HepG2 (cell line): Measurements from ENCODE around the gene PDE4C. TPM values are rescaled to one million over a fixed set of nuclear protein-coding genes. Genes with fewer than 3 reads are reported as not detected.

Experiments used
- DNMT1 ChIP-seq: sonication (generic); formaldehyde crosslinking; IDR thresholded peaks from 2 replicates; pipeline ENCODE4 v1.5.1; 2020; ENCODE audit warnings: mild to moderate bottlenecking, missing genetic modification reagents
- FLYWCH1 ChIP-seq: sonication (generic); formaldehyde crosslinking; IDR thresholded peaks from 2 replicates; pipeline ENCODE4 v1.8.1; 2023; ENCODE audit warnings: mild to moderate bottlenecking, missing genetic modification reagents
- TAF15 ChIP-seq: fragments of 200-400 bp; formaldehyde crosslinking; IDR thresholded peaks from one replicate; pipeline ENCODE4 v1.6.1; 2018; ENCODE audit warnings: mild to moderate bottlenecking, low read depth, low read length; ENCODE audit not compliant: poor library complexity, severe bottlenecking
- YEATS2 ChIP-seq: sonication (generic); formaldehyde crosslinking; IDR thresholded peaks from 2 replicates; pipeline ENCODE4 v1.4.0; 2020; ENCODE audit warnings: missing genetic modification reagents, borderline replicate concordance
- ZIK1 ChIP-seq: sonication (generic); formaldehyde crosslinking; IDR thresholded peaks from 2 replicates; pipeline ENCODE4 v1.5.0; 2020; ENCODE audit warnings: mild to moderate bottlenecking, low read depth, missing genetic modification reagents, borderline replicate concordance
- ZNF205 ChIP-seq: IDR thresholded peaks from 2 replicates; pipeline ENCODE4 v1.6.1; 2018; ENCODE audit warnings: missing biosample characterization, missing genetic modification reagents
- ZNF530 ChIP-seq: sonication (generic); formaldehyde crosslinking; IDR thresholded peaks from 2 replicates; pipeline ENCODE4 v1.5.0; 2020; ENCODE audit warnings: low read depth, mild to moderate bottlenecking, missing genetic modification reagents
- ZNF652 ChIP-seq: IDR thresholded peaks from 2 replicates; pipeline ENCODE4 v1.6.1; 2016; ENCODE audit warnings: low read depth, borderline replicate concordance
- ZSCAN31 ChIP-seq: sonication (generic); formaldehyde crosslinking; IDR thresholded peaks from 2 replicates; pipeline ENCODE4 v1.5.0; 2020; ENCODE audit warnings: low read depth, mild to moderate bottlenecking, missing genetic modification reagents
- polyA plus RNA-seq, 8 experiments: library from polyadenylated mRNA; depleted of rRNA in 3 of 8; stranded (reverse) in 7 of 8; unstranded in 1 of 8; fragments of >200 nt; fragmentation: Illumina TruSeq in 4 of 8; extraction: Trizol in 4 of 8; gene quantifications; 2 replicates each; pipeline versions ENCODE4 v1.2.1 to v1.2.3, GENCODE V29; 2011 to 2016; ENCODE audit warnings: low read depth in 4 of 8, missing spikeins in 1 of 8, mixed read lengths in 1 of 8; ENCODE audit not compliant: insufficient read depth in 1 of 8
- total RNA-seq, 5 experiments: library from RNA; depleted of rRNA; stranded (reverse); fragments of >200 nt; fragmentation: Illumina TruSeq; extraction: Trizol; gene quantifications; 2 replicates each; pipeline ENCODE4 v1.2.3, GENCODE V29; 2016; ENCODE audit warnings: low read depth in 1 of 5
- TF ChIP-seq, protein P1 (sequence below): sonication (generic); formaldehyde crosslinking; IDR thresholded peaks from 2 replicates; pipeline ENCODE4 v1.9.0; 2021; ENCODE audit warnings: mild to moderate bottlenecking, missing genetic modification reagents
- TF ChIP-seq, protein P2 (sequence below): sonication (generic); formaldehyde crosslinking; IDR thresholded peaks from 2 replicates; pipeline ENCODE4 v1.4.0; 2020; ENCODE audit warnings: mild to moderate bottlenecking, missing genetic modification reagents
- TF ChIP-seq, protein P3 (sequence below): sonication (generic); formaldehyde crosslinking; IDR thresholded peaks from 2 replicates; pipeline ENCODE4 v1.5.0; 2020; ENCODE audit warnings: mild to moderate bottlenecking, low read depth, missing genetic modification reagents, borderline replicate concordance
- TF ChIP-seq, protein P4 (sequence below): sonication (generic); formaldehyde crosslinking; IDR thresholded peaks from 2 replicates; pipeline ENCODE4 v1.5.0; 2020; ENCODE audit warnings: mild to moderate bottlenecking, missing genetic modification reagents, borderline replicate concordance
- TF ChIP-seq, protein P5 (sequence below): sonication (generic); formaldehyde crosslinking; IDR thresholded peaks from 2 replicates; pipeline ENCODE4 v1.5.1; 2020; ENCODE audit warnings: mild to moderate bottlenecking, missing genetic modification reagents

PDE4C gene
- total and polyA plus RNA-seq, 2 of the 13 experiments (the other 11 are each of a cell fraction or from before 2014, with no cell fraction given) = 1.4 to 14.0 TPM

DNA sequence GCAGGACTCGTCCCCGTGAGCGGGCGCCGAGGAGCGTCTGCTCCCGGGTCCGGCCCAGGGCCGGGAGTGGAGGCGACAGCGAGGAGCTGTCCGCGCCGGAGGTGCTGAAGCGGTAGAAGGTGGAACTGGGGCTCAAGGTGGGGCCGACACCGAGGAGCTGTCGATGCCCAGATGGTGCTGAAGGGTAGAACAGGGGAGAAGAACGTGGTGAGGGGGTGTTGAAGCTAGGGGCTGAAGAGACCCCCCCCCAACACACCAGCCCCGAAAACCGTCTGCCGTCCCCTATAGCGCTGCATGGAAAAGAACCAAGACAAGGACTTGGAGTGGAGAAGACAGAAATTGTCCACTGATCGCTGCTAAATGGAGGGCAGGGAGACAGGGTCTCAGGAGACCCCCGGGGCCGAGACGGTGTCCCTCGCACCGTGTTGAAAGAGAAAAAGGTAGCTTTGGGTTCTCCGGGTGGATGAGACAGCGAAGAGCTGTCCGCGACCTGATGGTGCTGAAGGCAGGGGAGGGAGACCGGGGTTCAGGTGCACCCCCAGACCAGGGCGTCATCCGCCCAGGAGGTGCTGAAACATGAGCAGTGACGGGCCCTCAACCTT, 7.1 kb upstream of the PDE4C start (continued):
- TF ChIP-seq, protein P1, sequence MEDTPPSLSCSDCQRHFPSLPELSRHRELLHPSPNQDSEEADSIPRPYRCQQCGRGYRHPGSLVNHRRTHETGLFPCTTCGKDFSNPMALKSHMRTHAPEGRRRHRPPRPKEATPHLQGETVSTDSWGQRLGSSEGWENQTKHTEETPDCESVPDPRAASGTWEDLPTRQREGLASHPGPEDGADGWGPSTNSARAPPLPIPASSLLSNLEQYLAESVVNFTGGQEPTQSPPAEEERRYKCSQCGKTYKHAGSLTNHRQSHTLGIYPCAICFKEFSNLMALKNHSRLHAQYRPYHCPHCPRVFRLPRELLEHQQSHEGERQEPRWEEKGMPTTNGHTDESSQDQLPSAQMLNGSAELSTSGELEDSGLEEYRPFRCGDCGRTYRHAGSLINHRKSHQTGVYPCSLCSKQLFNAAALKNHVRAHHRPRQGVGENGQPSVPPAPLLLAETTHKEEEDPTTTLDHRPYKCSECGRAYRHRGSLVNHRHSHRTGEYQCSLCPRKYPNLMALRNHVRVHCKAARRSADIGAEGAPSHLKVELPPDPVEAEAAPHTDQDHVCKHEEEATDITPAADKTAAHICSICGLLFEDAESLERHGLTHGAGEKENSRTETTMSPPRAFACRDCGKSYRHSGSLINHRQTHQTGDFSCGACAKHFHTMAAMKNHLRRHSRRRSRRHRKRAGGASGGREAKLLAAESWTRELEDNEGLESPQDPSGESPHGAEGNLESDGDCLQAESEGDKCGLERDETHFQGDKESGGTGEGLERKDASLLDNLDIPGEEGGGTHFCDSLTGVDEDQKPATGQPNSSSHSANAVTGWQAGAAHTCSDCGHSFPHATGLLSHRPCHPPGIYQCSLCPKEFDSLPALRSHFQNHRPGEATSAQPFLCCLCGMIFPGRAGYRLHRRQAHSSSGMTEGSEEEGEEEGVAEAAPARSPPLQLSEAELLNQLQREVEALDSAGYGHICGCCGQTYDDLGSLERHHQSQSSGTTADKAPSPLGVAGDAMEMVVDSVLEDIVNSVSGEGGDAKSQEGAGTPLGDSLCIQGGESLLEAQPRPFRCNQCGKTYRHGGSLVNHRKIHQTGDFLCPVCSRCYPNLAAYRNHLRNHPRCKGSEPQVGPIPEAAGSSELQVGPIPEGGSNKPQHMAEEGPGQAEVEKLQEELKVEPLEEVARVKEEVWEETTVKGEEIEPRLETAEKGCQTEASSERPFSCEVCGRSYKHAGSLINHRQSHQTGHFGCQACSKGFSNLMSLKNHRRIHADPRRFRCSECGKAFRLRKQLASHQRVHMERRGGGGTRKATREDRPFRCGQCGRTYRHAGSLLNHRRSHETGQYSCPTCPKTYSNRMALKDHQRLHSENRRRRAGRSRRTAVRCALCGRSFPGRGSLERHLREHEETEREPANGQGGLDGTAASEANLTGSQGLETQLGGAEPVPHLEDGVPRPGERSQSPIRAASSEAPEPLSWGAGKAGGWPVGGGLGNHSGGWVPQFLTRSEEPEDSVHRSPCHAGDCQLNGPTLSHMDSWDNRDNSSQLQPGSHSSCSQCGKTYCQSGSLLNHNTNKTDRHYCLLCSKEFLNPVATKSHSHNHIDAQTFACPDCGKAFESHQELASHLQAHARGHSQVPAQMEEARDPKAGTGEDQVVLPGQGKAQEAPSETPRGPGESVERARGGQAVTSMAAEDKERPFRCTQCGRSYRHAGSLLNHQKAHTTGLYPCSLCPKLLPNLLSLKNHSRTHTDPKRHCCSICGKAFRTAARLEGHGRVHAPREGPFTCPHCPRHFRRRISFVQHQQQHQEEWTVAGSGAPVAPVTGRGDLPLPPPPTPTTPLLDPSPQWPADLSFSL (CRISPR knock-in tag) = 0 out of 2 replicates have a peak, but pooled peaks have one; percentile 42
- TF ChIP-seq, protein P2, sequence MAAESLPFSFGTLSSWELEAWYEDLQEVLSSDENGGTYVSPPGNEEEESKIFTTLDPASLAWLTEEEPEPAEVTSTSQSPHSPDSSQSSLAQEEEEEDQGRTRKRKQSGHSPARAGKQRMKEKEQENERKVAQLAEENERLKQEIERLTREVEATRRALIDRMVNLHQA (CRISPR knock-in tag) = no peak
- TF ChIP-seq, protein P3, sequence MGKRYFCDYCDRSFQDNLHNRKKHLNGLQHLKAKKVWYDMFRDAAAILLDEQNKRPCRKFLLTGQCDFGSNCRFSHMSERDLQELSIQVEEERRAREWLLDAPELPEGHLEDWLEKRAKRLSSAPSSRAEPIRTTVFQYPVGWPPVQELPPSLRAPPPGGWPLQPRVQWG (CRISPR knock-in tag) = no peak
- TF ChIP-seq ZNF205 (CRISPR knock-in tag) (peak; percentile 84; the same call in 1 of the 2 replicates), TAF15 (no peak), YEATS2 (CRISPR knock-in tag) (peak; percentile 67; the same call in 1 of the 2 replicates), ZIK1 (0 out of 2 replicates have a peak, but pooled peaks have one; percentile 92), ZNF652 (no peak), DNMT1 (CRISPR knock-in tag) (no peak), FLYWCH1 (CRISPR knock-in tag) (no peak), ZNF530 (CRISPR knock-in tag) (peak; percentile 94), ZSCAN31 (CRISPR knock-in tag) (peak; percentile 78; the same call in 1 of the 2 replicates)
- TF ChIP-seq, protein P4, sequence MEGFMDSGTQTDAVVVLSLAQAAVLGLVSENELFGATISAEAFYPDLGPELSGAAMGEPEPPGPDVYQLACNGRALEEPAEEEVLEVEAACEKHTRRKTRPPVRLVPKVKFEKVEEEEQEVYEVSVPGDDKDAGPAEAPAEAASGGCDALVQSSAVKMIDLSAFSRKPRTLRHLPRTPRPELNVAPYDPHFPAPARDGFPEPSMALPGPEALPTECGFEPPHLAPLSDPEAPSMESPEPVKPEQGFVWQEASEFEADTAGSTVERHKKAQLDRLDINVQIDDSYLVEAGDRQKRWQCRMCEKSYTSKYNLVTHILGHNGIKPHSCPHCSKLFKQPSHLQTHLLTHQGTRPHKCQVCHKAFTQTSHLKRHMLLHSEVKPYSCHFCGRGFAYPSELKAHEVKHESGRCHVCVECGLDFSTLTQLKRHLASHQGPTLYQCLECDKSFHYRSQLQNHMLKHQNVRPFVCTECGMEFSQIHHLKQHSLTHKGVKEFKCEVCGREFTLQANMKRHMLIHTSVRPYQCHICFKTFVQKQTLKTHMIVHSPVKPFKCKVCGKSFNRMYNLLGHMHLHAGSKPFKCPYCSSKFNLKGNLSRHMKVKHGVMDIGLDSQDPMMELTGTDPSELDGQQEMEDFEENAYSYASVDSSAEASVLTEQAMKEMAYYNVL (CRISPR knock-in tag) = no peak
- TF ChIP-seq, protein P5, sequence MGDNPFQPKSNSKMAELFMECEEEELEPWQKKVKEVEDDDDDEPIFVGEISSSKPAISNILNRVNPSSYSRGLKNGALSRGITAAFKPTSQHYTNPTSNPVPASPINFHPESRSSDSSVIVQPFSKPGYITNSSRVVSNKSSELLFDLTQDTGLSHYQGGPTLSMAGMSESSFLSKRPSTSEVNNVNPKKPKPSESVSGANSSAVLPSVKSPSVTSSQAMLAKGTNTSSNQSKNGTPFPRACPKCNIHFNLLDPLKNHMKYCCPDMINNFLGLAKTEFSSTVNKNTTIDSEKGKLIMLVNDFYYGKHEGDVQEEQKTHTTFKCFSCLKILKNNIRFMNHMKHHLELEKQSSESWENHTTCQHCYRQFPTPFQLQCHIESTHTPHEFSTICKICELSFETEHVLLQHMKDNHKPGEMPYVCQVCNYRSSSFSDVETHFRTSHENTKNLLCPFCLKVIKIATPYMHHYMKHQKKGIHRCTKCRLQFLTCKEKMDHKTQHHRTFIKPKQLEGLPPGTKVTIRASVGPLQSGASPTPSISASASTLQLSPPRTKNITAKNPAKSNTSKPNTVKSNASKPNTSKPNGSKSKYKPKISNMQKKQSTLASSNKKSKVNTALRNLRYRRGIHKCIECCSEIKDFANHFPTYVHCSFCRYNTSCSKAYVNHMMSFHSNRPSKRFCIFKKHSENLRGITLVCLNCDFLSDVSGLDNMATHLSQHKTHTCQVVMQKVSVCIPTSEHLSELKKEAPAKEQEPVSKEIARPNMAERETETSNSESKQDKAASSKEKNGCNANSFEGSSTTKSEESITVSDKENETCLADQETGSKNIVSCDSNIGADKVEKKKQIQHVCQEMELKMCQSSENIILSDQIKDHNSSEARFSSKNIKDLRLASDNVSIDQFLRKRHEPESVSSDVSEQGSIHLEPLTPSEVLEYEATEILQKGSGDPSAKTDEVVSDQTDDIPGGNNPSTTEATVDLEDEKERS (CRISPR knock-in tag) = peak; percentile 81; the same call in 1 of the 2 replicates
